Middle frontal gyrus (tissue), 1 donor: ENCODE results near the gene FADS2.

Experiments
- DNase-seq: peaks from one replicate; pipeline ENCODE4 v3.0.0-alpha.2; 2015; ENCODE audit warnings: low spot score; ENCODE audit errors: extremely low spot score

The FADS2 gene

DNA sequence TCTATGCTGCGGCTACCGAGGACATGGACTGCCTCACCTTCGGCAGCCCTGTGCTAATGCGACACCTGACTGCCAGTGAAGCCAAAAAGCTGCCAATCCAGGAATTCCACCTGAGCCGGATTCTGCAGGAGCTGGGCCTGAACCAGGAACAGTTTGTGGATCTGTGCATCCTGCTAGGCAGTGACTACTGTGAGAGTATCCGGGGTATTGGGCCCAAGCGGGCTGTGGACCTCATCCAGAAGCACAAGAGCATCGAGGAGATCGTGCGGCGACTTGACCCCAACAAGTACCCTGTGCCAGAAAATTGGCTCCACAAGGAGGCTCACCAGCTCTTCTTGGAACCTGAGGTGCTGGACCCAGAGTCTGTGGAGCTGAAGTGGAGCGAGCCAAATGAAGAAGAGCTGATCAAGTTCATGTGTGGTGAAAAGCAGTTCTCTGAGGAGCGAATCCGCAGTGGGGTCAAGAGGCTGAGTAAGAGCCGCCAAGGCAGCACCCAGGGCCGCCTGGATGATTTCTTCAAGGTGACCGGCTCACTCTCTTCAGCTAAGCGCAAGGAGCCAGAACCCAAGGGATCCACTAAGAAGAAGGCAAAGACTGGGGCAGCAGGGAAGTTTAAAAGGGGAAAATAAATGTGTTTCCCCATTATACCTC, 32.1 kb upstream of the FADS2 start:
- DNase-seq = no peak

DNA sequence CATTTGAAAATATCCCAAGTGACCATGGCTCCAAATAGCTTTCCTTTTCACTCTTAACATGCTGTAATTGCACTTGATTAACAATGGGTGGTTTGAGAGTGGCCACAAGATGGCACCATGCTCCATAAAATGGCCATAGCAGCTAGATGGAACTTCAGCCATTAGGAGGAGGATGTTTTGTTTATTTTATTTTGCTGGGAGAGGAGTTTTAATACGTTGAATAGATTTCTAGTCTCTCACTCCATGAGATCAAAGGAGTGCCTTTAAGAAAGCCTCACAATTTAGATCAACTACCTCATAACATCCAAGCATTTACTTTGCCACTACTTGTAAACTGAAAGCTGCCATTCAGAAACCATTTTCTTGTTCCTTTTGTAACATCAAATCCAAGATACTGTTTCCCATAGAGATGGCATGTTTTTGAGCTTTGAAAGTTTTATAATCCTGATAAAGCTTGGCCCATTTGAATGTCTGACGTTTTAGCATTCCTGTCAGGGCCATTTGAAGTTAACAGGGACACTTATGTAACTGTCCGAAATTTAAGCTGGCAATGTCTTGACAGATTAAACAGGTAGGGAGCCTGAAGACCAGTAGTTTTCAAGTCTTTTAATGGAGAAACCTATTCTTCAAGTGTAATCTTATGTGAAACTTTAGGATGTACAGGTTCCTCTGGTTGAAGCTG, 30.7 kb upstream of the FADS2 start:
- peak; percentile 70 for DNase-seq

DNA sequence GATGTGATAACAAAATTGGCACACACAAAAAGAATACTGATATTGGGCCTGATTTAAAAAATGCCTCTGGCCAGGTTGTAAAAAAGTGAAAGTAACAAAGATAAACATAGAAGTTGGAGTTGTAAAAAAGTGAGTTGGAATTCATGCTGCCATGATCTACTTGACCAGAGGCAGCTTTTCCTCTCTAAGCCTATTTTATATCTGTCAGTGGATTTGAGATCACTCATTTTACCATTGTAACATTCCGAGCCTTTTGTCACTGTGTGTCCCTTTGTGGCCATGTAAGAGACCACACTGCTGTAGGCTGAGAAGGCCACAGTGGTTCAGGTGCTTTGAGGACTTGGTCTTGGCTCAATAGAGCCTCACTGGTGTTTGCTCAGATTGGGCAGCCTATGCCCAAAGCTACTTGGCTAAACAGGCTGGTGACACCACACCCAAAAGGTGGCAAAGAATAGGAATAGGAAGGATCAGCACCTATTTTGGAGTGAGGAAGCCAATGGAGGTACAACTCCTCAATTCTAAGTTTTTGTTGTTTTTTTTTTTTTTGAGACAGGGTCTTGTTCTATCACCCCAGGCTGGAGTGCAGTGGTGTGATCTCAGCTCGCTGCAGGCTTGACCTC, 28.3 kb upstream of the FADS2 start:
- no peak for DNase-seq

DNA sequence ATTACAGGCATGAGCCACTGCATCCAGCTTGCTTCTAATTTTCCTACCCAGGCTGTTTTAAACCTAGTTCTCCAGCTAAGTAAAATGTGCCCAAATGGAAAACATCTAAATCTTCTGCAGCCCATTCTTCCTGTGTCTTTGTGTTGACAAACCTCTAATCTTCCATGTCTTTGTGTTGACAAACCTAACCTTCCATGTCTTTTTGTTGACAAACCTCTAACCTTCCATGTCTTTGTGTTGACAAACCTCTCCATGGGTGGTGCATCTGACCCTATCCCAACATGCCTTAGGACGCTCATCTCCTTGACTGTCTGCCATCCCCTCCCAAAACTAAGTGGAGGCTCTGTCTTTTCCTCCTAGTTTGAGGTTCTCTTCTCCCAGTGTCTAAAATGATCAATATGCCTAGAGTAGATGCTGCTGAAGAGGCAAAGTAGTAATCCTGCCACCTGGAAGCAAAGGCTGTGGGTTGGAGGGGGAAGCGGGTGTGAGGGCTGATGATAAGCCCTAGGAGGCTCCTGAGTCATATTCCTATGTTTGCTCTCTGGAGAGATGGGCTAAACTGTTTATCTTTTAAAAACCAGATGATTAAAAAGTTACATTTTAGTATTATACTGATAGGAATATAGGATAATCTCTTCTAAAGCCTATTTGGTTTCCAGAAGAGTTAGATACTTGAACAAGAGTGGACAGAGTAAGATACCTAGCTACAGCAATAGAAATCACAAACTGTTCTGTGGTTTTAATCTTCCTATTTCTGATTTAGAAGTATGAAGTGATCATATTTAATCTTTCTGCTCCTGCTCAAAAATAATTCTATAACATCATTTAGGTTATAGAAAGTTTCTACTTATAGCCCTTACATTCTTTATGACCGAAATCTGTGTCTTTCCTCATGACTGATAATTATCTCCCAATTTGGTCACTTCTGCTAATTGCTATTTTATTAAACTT, 27.5 kb upstream of the FADS2 start:
- no peak for DNase-seq

DNA sequence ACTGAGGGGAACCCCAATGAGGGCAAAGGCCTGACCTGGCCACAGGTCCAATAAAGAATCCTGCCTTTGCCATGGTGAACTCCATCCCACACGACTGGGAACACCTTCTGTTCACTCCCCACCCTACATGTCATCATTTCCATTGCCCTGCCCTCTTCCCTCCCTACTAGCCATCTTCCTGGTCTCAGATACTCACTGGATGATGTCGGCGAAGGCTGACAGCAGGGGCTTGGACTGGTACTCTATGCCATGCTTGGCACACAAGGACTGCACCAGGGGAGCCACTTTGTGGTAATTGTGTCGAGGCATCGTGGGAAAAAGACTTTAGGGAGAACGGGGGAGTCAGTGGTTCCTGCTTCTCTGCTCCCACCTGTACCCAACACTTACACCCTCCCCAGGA, 25.5 kb upstream of the FADS2 start:
- DNase-seq = no peak

DNA sequence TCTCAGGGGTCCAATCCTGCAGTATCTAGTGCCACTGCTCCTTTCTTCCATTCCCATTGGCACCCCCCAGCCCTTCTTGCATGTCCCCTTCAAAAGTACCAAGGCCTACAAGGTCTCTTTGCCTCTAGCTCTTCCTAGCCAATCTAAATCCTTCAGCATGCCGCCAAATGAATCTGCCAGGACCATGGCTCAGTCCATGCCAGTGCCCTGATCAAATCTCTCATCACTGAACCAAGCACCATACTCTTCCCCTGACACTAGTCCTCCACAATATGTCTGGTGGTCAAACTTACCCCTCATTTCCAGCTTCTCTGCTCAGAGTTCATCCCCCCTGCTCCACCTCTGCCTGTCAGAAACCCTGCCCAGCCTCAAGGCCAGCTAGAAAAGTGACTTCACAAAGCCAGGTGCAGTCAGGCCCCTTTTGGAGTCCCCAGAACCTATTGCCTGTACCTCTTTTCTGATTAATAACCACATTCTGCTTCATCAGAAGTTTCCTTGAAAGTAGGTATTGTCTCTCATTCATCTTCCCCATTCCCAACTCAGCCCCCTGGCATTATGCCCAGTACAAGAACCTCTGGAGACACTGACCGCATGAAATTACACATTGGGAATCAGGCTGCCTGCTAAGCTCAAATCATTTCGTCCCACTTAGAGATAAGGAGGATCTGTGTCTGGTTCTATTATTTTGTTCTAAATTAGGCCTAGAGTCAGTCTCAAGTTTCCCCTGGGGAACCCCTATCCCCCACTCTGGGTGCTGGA, 24.0 kb upstream of the FADS2 start:
- no peak for DNase-seq

DNA sequence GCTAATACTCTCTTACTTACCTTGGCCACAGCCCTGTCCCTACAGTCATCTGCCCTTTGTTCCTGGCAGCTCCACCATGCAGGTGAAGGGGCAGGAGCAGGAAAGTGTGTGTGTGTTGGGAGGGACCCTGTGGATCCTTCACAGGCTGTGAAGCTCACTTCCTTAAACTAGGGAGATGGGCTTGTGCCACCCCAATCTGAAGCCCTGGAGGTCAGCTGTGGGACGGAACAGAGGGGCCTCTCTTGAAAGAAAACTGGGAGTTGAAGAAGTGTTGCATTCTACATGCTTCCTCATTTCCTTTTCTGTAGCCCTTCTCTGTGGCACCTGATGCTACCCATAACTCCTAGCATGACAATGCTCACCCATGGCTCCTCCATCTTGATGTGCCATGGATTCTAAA, 23.0 kb upstream of the FADS2 start:
- DNase-seq = no peak

DNA sequence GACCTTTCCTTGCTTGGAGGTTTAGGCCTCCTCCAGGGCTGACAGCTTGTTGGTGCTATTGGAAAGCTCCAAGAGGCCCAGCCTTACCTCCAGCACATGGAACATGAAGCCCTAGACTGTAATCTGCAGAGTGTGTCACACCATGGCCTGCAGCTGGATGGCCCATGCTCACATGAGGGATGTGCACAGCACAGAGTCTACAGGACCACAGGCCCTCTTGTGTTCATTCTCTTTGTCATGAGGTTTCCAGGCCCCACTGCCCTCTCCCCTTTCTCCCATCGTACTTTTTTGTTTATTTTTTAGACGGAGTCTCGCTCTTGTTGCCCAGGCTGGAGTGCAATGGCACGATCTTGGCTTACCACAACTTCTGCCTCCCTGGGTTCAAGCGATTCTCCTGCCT, 21.3 kb upstream of the FADS2 start:
- DNase-seq = no peak

DNA sequence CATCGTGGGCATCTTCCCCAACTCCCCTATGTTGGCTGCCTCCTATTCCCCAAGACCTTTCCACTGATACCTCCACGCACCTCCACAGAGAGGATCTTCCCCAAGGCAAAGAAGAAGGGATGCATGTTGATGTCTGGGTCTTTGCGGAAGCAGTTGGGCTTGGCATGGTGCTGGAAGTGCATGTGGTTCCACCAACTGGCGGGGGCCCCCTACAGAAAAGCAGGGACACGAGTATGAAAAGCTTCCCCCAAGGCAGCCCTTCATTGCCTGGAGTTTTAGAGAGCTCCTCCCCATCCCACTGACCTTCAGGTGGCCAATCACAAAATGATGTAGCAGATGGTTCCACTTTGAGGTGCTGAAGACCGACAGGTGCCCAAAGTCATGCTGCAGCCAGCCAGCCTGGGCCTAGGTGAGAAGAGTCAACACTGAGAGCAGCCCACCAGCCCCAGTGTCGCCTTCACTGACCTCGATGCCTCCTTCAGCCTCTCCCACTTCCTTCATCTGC, 17.4 kb upstream of the FADS2 start:
- DNase-seq = no peak

DNA sequence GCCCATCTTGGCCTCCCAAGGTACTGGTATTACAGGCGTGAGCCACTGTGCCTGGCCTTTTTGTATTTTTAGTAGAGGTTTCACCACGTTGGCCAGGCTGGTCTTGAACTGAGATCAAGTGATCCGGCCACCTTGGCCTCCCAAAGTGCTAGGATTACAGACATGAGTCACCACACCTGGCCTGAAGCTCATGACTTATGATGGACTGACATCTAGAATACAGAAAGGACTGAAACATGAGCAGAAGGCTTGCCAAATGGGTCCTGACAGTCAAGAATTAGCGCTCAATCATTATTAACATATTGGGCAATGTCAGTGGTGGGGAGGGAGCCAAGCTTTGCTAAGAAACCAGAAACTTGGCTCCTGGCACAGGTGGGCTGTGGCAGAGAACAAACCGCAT, 16.3 kb upstream of the FADS2 start:
- no peak for DNase-seq

DNA sequence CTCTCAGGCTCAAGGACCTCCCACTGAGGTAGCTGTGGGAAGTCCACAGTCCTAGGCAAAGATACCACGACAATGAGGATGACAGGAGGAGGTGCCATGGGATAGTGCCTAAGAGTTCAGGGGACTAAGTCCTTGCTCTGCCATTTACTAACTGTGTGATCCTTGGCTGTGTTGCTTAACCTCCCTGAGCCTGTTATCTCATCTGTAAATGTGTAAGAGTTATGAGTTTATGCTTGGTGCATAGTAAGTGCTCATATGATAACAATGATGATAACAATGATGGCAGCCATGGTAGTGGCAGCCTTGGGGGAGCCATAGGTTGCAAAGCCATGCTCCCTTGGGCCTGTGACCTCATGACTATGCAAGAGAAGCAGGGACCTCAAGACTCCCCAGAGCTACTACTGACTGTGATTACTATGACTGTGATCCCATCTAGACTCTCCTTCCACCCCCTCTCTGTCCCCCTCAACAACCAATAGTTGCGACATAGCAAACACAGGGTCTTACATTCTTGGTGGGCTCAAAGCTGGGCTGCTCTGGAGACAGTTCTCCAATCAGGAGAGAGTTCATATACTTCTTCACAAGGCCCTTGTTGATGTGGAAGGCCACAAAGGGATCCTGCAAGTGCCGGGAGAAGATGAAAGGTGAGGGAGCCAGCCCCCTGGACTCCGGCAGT, 15.2 kb upstream of the FADS2 start:
- DNase-seq = no peak

DNA sequence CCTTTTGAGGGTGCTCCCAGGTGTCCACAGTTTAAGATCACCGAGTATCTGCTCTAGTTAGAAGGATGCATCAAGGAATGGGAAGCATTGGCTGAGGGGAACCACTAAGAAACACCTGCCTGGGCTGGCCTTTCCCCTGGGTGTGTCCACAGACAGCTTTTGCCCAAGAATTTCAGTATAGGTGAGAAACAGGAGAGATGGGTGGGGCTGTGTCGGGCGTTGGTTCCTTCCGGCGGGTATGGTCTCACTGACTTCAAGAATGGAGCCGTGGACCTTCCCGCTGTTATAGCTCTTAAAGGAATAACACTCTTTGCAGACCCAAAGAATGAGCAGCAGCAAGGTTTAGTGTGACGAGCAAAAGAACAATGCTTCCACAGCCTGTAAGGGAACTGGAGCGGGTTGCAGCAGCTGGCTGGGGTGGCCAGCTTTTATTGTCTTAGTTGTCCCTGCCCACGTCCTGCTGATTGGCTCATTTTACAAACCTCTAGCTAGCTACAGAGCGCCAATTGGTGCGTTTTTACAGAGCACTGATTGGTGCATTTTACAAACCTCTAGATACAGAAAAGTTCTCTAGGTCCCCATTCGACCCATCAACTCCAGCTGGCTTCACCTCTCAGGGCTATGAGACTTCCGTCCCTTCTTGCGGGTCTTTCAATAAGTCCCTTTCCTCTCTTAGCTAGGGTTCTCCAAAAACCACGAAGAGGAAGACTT, 13.7 kb upstream of the FADS2 start:
- no peak for DNase-seq

DNA sequence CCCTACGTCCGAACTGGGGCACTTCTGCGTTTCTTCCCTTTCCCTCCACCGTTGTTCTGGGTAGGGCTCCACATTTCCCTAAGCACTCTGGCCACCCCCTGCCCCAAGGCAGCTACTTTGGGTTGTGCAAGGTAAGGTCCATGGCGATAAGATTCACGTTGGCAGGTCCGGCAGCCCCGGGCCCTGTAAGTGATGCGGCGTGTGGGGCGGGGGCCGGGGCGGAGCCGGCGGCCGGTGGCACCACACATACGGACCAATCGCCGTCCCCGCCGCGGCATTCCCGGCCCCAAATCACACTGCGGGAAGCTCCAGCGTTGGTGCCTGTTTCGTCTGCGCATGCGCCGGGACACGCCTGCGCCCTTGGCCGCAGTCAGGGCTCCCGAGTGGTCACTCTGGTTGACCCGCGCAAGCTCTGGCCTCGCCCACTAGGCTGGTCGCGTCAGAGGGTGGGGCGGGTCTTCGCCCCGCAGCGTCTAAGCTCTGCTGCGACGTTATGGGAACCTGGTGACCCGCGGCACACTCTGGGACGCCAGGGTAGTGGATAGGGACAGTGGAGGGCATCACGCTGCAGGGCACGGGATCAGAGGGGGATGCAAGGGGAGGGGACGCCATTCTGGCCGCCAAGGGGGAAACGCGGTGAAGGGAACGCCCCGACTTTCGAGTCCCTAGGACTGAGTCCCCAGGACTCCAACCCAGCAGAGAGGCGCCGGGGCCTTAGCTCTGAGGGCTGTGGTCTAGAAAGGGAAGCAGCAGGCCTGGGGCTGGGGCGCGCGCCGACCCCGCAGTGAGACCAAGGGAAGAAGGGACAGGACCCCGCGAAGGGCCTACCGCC, 12.9 kb upstream of the FADS2 start:
- peak; percentile 94 for DNase-seq

DNA sequence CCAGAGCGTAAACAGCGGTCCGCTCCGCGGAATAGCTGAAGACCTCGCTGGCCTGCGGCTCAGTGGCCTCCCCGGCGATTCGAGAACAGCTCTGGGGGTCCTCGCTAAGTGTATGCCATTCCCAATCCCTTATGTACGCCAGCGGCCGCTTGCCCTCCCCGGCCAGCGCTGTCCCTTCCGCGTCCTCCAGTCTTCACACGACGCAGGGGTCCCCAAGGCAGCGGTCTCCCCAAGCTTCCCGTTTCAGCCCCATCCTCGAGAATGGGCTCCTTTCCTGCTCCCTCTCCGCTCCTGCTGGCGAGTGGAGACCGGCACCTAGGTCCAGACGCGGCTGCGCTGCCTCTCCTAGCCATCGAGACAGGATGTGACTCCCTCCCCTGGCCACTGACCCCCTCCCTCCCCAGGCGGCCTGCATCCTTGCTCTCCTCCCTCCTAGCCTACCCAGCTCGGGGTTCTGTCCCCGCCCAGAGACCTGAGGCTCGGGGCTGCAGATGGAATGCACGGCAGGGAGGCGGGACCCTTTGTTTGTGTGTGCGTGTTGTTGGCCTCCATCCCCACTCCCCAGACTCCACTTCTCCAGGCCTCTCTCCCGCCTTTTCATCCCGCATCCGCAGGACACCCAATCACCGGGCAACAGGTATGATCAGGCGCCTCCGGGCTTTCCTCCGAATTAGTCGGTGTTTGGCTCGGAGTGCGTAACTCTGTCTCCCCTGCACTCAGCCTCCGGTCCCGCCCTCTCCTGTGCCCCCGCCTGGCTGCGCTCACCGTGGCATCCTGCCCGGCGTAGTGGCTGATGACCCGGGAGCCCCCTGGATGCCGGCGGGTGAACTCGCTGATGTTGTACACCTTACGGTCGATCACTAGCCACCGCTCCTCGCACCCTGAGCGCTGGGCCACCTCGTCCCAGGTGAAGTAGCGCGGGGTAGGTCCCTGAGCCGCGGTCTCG, 12.0 kb upstream of the FADS2 start:
- no peak for DNase-seq

DNA sequence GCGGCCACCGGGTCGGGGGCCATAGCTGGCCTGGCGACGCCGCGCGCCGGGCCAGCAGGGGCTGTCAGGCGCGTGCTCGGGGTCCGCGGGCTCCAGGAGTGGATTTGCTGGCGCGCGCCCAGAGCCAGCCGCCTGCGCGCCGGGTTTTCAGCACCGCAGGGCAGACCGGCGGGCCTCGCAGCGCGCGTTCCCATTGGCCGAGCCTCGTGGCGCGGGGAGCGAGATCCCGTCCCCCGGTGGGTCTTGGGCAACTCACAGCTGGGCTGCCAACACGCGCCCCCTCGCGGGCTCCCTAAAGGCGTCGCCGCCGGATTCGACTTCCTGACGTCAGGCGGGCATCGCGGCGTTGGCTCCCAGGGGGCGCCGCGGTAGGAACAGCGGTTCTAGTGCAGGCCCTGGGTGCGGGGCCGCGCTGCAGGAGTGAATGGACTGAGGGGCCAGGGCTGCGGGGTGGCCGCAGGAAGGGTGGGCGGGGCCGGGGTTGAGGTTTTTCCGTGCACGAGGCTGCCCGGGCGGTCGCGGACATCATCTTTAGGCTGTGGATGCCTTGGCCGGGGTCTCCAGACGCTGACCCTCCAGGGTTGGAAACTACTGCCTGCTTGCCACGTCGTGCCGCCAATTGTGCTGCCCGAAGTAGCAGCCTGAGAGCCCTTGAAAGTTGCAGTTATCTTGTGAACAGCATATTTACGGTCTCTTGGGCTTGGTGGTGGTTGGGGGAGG, 11.2 kb upstream of the FADS2 start, which contains the start of gene FADS1:
Gene FADS1 (minus strand): TSS at position 268 of the 720 bp plus-strand sequence. CDS start 74 bp downstream, at position 194.
- peak; percentile 94 for DNase-seq

DNA sequence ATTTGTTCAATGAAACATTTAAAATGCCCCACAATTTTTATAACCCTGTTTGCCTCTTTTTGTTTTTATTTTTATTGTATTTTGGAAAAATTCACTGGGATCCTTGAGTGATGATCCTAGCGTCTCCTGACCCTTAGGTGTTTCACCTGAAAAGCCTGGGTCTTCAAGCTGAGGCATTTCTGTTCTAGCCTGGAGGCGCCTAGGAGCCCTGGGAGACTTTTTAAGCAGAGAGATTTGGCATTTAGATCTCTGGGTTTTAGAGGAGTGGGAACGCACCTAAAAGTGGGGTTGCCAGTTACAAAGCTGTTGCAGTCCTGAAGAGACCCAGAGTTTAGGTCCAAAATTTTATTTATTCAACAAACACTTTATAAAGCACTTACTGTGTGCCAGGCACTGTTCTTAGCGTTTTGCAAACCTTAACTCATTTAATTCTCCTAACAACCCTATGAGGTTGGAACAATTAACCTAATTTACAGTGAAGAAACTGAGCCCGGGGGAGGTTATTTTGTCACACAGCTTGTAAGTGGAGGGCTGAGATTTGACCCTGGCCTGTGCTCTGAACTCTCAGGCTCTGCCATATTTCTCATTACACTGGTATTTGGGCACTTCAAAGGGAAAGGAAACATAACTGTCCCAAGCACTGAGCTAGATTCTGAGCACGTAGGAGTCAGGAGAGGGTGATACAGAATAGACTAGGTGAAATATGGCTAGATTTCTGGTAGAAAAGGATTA, 10.5 kb upstream of the FADS2 start:
- no peak for DNase-seq
